B cell (primary cell): ENCODE results near the gene LCORL.

Experiments used
- EZH2 ChIP-seq: IDR thresholded peaks from 2 replicates; pipeline ENCODE4 v1.6.1; 2012; ENCODE audit warnings: borderline replicate concordance, low read depth, mild to moderate bottlenecking, moderate library complexity, low read length; ENCODE audit not compliant: insufficient read depth, poor library complexity, severe bottlenecking
- TF ChIP-seq, protein P1 (sequence below): fragments of 200-600 bp; IDR thresholded peaks from one replicate; pipeline ENCODE4 v1.8.0; 2022; ENCODE audit warnings: antibody characterized with exemption, mild to moderate bottlenecking

DNA sequence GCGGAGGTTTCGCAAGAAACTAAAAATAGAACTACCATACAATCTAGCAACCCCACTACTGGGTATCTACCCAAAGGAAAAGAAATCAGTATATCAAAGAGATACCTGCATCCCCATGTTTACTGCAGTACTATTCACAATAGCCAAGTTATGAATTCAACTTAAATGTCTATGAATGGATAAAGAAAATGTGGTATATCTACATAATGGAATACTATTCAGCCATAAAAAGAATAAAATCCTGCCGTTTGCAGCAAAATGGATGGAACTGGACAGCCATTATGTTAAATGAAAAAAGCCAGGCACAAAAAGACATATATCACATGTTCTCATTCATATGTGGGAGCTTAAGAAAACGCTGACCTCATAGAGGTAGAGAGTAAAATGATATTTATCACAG is 65.3 kb downstream of the LCORL start:
- TF ChIP-seq, protein P1, sequence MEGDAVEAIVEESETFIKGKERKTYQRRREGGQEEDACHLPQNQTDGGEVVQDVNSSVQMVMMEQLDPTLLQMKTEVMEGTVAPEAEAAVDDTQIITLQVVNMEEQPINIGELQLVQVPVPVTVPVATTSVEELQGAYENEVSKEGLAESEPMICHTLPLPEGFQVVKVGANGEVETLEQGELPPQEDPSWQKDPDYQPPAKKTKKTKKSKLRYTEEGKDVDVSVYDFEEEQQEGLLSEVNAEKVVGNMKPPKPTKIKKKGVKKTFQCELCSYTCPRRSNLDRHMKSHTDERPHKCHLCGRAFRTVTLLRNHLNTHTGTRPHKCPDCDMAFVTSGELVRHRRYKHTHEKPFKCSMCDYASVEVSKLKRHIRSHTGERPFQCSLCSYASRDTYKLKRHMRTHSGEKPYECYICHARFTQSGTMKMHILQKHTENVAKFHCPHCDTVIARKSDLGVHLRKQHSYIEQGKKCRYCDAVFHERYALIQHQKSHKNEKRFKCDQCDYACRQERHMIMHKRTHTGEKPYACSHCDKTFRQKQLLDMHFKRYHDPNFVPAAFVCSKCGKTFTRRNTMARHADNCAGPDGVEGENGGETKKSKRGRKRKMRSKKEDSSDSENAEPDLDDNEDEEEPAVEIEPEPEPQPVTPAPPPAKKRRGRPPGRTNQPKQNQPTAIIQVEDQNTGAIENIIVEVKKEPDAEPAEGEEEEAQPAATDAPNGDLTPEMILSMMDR: no peak
- no peak for TF ChIP-seq EZH2
